CD4-positive, alpha-beta T cell treated with Interleukin-6 for 4 hours (primary cell): ENCODE measurements around the gene PRR20G.

ENCODE experiments used
- DNase-seq: peaks from one replicate; pipeline ENCODE4 v3.0.0-alpha.2; 2020; ENCODE audit warnings: mixed read lengths

PRR20G gene

DNA sequence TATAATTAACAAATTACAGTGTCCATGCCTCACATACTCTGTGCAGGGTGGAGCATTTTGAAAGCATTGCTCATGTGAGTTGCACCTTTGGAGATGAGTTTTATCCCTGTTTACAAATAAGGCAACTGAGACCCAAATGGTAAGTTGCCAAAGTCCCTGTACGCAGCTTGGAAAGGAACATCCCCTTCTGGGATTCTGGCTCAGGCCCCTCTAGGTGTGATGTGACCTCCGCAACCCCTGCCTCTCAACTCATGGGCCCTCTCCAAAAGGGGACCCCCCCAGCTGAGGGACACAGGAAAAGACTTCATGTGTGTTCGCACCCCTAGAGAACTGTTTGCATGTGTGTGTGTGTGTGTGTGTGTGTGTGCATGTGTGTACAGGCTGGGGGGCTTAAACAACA lies 25.3 kb downstream of the PRR20G start:
- DNase-seq, result no peak

GRCh38 chr3:127261925-127262324 lies 25.9 kb downstream of the PRR20G start:
- DNase-seq, result no peak

DNA sequence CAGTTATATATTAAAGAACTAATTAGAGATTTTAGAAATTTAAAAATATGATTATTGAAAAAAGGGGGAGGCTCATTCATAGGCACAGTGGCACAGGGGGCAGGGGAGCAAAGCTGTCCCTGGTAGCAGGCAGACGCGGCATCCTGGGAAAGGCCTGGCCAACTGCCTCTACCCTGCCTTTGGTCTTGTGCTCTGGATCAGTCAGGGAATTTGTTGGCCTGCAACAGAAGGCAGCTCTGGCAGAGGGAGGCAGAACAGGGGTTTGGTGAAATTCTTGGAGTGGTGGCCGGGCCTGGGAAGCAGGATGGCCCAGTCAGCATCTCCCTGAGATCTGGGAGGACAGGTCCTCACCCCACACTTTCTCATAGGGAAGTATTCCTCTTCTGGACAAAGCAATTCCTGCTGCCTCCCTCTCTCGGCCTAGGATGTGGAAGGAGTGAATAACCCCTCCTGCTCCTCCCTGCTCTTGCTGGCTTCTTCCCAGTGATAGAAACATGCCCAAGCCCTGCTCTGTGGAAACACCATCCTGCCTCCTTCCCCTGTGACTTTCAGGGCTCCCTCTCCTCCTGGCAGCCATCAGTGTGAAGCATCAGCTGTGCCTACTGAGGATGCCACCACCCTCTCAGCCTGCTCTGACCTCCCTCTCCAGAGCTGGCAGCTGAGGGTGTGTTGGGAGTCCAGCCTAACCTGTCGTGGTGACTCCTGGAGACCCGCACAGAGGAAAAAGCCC lies 26.9 kb downstream of the PRR20G start:
- no peak for DNase-seq

GRCh38 chr3:127260416-127260815 lies 27.4 kb downstream of the PRR20G start:
- DNase-seq, result no peak

DNA sequence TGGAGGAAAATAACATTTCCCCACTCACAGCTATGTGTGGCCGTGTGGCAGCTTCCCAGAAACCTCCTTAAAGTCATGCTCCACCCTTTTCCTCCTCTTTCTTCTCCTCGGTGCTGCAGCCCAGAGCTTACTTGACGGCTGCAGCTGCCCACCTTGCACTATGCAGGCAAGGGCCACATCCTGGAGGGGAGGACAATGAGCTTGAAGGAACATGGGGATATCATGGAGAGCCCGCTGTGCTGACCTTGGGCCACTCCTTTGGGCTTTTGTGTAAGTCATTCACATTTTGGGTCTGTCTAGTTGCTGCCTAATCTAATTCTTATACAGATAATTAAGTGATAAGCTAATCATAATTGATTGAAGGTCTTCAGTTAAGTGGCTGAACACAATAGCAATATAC lies 28.0 kb downstream of the PRR20G start:
- no peak for DNase-seq

GRCh38 chr3:127258733-127259132 lies 29.1 kb downstream of the PRR20G start:
- no peak for DNase-seq

- DNase-seq, result no peak
Measured at GRCh38 chr3:127257351-127257750, 30.5 kb downstream of the PRR20G start.

- no peak for DNase-seq
Measured at GRCh38 chr3:127256733-127257271, 31.0 kb downstream of the PRR20G start.

DNA sequence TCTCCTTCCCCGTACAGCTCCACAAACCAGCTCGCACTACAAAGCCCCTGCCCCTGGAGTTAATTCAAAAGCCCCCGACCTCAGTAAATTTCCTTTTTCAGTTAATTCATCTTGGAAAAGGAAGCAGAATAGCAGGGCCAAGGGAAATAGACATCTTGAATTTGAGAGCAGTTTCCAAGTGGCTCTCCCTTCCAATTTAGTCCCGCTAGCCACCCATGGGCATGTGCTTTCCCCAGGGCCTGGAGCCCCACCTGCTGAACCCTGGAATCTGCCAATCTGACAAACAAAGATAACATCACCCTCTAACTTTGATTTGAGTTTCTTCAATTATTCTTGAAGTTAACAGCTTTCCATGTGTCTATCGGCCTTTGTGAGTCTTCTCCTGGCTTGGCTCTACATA lies 31.7 kb downstream of the PRR20G start:
- DNase-seq, result no peak

- DNase-seq, result no peak
Measured at GRCh38 chr3:127255516-127255915, 32.3 kb downstream of the PRR20G start.

DNA sequence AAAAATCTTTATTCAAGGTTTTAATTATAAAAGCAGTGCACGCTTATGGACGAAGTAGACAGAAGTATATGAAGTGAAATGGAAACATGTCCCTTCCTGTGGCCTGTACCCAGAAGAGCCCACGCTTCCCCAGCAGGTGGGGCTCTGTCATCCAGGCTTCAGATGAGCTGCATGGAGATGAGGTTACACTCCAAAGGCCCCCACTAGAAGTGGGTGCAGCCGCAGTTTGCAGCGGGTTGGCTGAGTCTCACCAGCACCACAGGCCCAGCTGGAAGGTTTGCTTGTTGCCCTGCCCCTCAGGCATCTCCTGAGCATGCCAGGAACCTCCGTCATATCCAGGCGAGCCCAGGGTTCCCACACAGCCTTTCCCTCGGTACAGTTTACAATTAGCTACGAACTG lies 33.1 kb downstream of the PRR20G start:
- DNase-seq, result no peak

DNA sequence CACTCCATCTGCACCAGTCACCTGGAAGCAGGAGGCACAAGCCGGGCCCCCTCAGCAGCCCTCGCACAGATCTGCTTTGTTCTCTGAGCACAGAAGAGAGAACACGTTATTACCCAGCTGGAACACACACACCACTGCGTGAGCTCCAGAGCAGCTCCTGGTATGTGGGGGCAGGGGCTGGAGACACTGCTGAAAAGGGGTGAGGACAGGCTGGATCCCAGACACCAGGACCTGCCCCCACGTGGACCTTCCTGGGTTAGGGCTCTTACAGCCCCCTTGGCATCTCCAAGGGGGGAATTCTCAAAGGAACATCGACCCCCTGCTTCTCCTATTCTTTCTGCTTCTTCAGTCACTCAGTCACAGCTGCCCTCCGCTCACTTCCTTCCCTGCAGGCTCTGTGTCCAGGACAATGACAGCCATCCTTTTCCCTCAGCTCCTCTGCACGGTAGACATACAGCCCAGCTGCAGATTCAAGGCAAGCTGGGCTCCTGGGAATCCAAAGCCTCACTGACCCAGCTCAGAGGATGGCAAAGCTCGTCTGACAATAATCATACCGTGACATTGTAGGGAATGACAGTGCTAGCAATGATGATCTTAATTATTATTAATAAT lies 33.7 kb downstream of the PRR20G start:
- no peak for DNase-seq

DNA sequence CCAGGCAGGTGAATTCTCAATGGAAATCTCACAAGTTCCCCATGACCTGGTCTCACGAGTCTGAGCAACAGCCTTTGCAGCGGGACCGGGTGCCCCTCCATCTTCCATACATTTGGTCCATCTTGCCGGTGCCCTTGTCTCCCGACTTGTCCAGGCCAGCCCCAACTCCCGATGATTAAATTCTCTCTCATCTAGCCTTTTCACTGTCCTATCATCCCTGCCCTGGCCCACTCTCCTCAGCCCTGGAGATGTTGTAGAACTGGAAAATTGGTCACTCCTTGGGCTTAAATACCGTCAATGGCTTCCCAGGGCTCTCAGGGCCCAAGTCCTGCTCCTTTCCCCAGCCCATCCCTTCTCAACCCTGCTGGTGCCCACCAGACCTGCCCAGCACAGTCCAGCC lies 34.4 kb downstream of the PRR20G start:
- no peak for DNase-seq

DNA sequence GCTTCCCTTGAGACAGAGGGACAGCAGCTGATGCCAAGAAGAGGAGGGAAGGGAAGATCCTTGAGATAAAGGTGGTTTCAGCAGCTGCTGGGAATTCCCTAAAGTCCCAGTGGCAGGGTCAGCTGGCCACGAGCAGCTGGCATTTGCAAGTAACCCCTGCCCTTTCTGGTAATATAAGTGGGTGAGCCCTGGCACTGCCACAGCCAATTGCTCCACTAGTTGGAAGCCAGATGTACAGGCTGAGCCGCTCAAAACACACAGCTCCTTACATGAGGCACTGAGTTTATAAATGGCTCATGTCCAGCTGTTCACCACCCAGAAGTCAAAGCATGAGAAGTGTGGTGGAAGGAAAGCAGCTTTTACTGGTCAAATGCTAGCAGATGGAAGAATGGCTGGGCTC lies 35.4 kb downstream of the PRR20G start:
- no peak for DNase-seq

DNA sequence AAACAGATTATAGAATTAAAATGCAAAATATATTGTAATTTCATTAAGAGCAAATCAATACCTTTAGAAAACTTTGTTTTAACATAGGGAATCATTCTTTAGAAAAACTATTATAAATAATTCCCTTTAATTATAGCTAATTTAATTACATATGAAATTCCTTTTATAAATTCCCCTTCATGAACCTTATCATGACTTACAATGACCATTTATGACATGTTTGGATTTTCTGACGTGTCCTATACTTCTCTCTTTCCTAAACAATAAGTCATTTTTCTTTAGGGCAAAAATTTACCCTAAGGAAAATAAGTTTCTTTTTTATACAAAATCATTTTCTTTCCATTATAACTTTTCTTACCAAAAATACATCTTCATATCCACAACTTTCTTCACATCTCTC lies 37.8 kb downstream of the PRR20G start:
- no peak for DNase-seq

- DNase-seq, result no peak
Measured at GRCh38 chr3:127247292-127247691, 40.6 kb downstream of the PRR20G start.

DNA sequence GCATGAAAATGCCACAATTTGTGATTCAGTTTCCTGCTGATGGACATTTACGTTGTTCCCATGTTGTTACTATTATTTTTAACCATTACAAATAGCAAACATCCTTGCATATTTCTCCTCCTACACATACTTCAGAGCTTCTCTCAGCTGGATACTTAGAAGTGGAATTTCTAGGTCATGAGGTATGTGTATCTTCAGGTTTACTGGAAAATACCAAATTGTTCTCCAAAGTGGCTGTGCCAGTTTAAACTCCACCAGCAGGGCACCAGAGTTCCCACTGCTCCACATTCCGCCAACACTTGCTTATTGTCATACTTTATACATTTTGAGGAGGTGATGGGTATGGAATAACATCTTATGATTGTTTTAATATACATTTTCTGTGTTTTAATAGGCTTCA lies 49.2 kb downstream of the PRR20G start:
- no peak for DNase-seq

- no peak for DNase-seq
Measured at GRCh38 chr3:127237835-127238234, 50.0 kb downstream of the PRR20G start.

DNA sequence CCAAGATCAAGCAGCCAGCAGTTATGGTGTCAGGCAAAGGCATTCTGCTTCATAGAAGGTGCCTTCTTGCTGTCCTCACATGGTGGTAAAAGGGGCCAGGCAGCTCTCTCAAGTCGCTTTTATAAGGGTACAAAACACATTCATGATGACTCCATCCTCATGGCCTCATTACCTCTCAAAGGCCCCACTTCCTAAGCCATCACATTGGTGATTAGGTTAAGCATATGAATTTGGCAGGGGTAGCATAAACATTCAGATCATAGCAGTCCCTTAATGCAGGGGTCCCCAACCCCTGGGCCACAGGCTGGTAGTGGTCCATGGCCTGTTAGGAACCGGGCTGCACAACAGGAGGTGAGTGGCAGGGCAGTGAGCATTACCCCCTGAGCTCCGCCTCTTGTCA lies 52.1 kb downstream of the PRR20G start:
- no peak for DNase-seq

- DNase-seq, result no peak
Measured at GRCh38 chr3:127234778-127235177, 53.1 kb downstream of the PRR20G start.
